Activated CD8-positive, alpha-beta T cell treated with anti-CD3 and anti-CD28 coated beads for 36 hours (primary cell): ENCODE results near the gene RGPD3. TPM values are rescaled to one million over a fixed set of nuclear protein-coding genes. Genes with fewer than 3 reads are reported as not detected.
"Not testable (repeated sequence)": the region's sequence is repeated elsewhere in the genome, so short reads cannot be mapped to it uniquely, and the experiment has no call there.

ENCODE experiments used
- ATAC-seq: fragments of 200-7000 bp; cut with Tn5 transposase; one replicate; pipeline ENCODE4 v1.10.0; 2021; ENCODE audit warnings: mild to moderate bottlenecking, moderate library complexity
- CTCF ChIA-PET: fragments of 350-600 bp; sonication (Branson Sonifier 250); formaldehyde crosslinking; loops from one replicate; lab custom pipeline; 2021; ENCODE audit warnings: antibody characterized with exemption; lab: Charles Lee
- POLR2A ChIA-PET: fragments of 350-600 bp; sonication (Branson Sonifier 250); formaldehyde crosslinking; loops from one replicate; lab custom pipeline; 2021; ENCODE audit warnings: antibody characterized with exemption; lab: Charles Lee
- DNase-seq: peaks from one replicate; pipeline ENCODE4 v3.0.0-alpha.2; 2020
- H3K27ac Mint-ChIP-seq: one replicate; pipeline ENCODE4 v1.8.0; 2021; ENCODE audit warnings: mild to moderate bottlenecking, mixed read lengths
- H3K27me3 Mint-ChIP-seq: one replicate; pipeline ENCODE4 v1.8.0; 2021; ENCODE audit warnings: mixed read lengths
- H3K36me3 Mint-ChIP-seq: one replicate; pipeline ENCODE4 v1.8.0; 2021; ENCODE audit warnings: low read depth, mixed read lengths
- H3K4me1 Mint-ChIP-seq: one replicate; pipeline ENCODE4 v1.8.0; 2021; ENCODE audit warnings: low read depth, mixed read lengths
- H3K4me3 Mint-ChIP-seq: one replicate; pipeline ENCODE4 v1.8.0; 2021; ENCODE audit warnings: mild to moderate bottlenecking, moderate library complexity, mixed read lengths
- H3K9me3 Mint-ChIP-seq: one replicate; pipeline ENCODE4 v1.8.0; 2021; ENCODE audit warnings: mixed read lengths
- intact Hi-C: fragments of 100-400 bp; cut with micrococcal nuclease; formaldehyde crosslinking; loops from one replicate; pipeline ENCODE4 v1.10.0; 2022
- total RNA-seq, 2 experiments: library from RNA; stranded (reverse); gene quantifications; one replicate each; pipeline ENCODE4 v1.2.3, GENCODE V29; 2021

RGPD3 gene
- total RNA-seq, 2 experiments from 2014 or later = 0.20 to 0.34 TPM

DNA sequence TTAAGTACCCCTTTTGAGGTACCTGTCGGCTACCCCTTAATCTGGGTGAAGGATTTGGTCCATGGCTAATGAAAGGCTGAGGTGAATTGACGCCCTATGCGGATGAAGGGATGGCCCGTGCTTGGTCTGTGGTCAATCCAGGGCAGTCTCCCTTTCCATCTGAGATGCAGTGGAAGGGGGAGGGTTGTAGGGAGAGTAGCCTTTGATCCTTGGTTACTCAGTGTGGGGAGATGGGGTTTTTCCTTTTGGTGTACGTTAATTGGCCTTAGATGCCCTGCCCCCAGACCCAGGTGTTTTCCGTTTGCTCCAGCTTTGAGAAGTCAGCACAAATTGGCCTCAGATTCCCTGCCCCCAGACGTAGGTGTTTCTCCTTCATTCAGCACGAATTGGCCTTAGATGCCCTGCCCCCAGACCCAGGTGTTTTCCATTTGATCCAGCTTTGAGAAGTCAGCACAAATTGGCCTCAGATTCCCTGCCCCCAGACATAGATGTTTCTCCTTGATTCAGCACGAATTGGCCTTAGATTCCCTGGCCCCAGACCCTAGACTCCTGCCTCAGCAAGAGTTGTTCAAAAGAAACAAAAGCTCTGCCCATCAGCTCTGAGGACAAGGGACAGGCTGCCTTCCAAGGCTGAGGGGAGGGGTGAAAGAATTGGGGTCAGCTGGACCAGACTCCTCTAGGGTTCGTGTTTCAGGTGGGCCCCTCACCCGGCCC lies 40.6 kb upstream of the RGPD3 start:
- H3K4me3 Mint-ChIP-seq, POLR2A ChIA-PET, H3K36me3 Mint-ChIP-seq, H3K27ac Mint-ChIP-seq, ATAC-seq, intact Hi-C loops, CTCF ChIA-PET, DNase-seq, H3K9me3 Mint-ChIP-seq, H3K27me3 Mint-ChIP-seq: not testable (repeated sequence)
- peaks cover 45% of the 10 kb centered on the region for H3K4me1 Mint-ChIP-seq

- Mint-ChIP-seq H3K4me3 (peak overlapping the region; percentile 47), H3K4me1 (peaks cover 30% of the 10 kb centered on the region), H3K27ac (peak overlapping the region; percentile 94)
- POLR2A ChIA-PET, H3K27me3 Mint-ChIP-seq, H3K9me3 Mint-ChIP-seq, H3K36me3 Mint-ChIP-seq, intact Hi-C loops, CTCF ChIA-PET: not testable (repeated sequence)
- DNase-seq (peak; percentile 44), ATAC-seq (peak; percentile 73)
These were observed 37.9 kb upstream of the RGPD3 start for GRCh38 chr2:106506002-106506687.

GRCh38 chr2:106504787-106505186 lies 36.6 kb upstream of the RGPD3 start:
- H3K27ac Mint-ChIP-seq, CTCF ChIA-PET, intact Hi-C loops, POLR2A ChIA-PET, ATAC-seq, H3K27me3 Mint-ChIP-seq, H3K36me3 Mint-ChIP-seq, H3K4me3 Mint-ChIP-seq, H3K9me3 Mint-ChIP-seq, DNase-seq: not testable (repeated sequence)
- peaks cover 21% of the 10 kb centered on the region for H3K4me1 Mint-ChIP-seq

- H3K36me3 Mint-ChIP-seq, ATAC-seq, H3K9me3 Mint-ChIP-seq, CTCF ChIA-PET, H3K27me3 Mint-ChIP-seq, POLR2A ChIA-PET, H3K27ac Mint-ChIP-seq, DNase-seq, intact Hi-C loops, H3K4me3 Mint-ChIP-seq: not testable (repeated sequence)
- peaks cover 21% of the 10 kb centered on the region for H3K4me1 Mint-ChIP-seq
These were observed 36.0 kb upstream of the RGPD3 start for GRCh38 chr2:106504192-106504591.

DNA sequence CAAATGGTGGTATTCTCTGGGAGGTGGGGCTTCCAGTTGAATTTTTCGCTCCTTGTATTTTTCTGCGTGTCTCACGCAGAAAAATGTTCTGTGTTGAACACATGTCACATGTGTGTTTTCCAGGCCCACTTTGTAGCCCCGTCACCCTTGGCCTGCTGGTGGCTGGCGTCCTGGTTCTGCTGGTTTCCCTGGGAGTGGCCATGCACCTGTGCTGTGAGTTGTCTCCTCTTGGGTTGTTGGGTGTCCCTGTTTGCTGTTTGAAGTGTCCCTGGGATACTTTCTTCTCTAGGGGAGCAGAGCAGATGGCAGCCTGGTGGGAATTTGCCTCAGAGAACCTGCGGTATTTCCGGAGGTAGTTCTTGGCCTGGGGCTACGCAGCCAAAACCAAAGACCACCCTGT lies 34.1 kb upstream of the RGPD3 start:
- not testable (repeated sequence) for DNase-seq

DNA sequence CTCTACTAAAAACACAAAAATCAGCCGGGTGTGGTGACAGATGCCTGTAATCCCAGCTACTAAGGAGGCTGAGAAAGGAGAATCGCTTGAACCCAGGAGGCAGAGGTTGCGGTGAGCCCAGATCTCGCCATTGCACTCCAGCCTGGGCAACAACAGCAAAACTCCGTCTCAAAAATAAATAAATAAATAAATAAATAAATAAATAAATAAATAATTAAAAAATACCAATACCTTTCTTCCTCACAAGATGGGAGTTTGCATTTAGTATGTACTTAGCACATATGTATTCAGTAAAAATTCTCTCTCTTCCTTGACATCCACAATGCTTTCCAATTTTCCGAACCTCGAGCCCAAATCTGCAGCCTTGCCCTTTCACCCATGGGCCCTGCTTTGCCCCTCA lies 32.1 kb upstream of the RGPD3 start:
- H3K9me3 Mint-ChIP-seq, ATAC-seq, intact Hi-C loops, H3K4me3 Mint-ChIP-seq, H3K27me3 Mint-ChIP-seq, H3K36me3 Mint-ChIP-seq, POLR2A ChIA-PET, H3K27ac Mint-ChIP-seq, CTCF ChIA-PET, DNase-seq: not testable (repeated sequence)
- H3K4me1 Mint-ChIP-seq = peaks cover 15% of the 10 kb centered on the region

More for the DNA sequence above, 34.1 kb upstream of the RGPD3 start:
- H3K27ac Mint-ChIP-seq, ATAC-seq, H3K4me3 Mint-ChIP-seq, H3K36me3 Mint-ChIP-seq, H3K9me3 Mint-ChIP-seq, POLR2A ChIA-PET, H3K27me3 Mint-ChIP-seq, intact Hi-C loops, CTCF ChIA-PET: not testable (repeated sequence)
- H3K4me1 Mint-ChIP-seq = peaks cover 22% of the 10 kb centered on the region

DNA sequence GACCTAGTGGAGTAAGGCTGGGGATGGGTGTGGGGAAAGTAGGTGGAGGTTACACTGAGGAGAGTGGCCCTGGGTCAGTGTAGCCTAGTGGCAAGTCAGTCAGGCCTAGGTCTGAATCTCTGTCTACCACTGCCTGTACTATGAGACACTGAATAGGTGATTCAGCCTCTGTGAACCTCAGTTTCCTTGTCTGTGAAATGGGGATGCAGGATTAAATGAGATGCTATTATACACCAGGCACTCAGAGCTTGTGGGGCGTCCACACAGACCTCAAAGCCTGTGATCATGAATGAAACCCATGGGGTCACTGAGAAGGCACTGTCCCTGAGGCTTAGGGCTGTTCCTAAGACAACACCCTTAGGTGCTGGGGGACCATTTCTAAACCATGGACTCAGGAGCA lies 30.3 kb upstream of the RGPD3 start:
- ATAC-seq = not testable (repeated sequence)

DNA sequence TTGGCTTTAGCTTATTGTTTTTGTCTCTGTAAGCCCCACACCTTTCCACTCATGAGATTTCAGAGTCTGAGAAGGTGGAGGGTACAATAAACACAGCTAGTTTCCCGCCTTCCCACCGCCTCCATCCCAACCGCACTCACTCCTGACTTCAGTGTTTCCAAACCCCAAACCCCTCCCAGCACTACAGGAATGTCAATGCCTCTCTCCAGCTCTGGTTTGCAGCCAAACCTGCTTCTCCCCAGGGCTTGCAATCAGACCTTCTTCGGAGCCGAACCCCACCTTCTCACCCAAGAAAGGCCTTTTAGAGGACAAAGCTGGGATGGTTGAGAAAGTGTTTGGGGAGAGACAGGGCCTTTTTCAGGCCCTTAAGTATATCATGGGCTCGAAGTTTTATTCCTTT lies 24.7 kb upstream of the RGPD3 start:
- CTCF ChIA-PET, H3K27me3 Mint-ChIP-seq, ATAC-seq, H3K9me3 Mint-ChIP-seq, H3K27ac Mint-ChIP-seq, intact Hi-C loops, H3K4me3 Mint-ChIP-seq, H3K36me3 Mint-ChIP-seq, POLR2A ChIA-PET, H3K4me1 Mint-ChIP-seq, DNase-seq: not testable (repeated sequence)

More for the DNA sequence above, 30.3 kb upstream of the RGPD3 start:
- DNase-seq, H3K4me3 Mint-ChIP-seq, H3K36me3 Mint-ChIP-seq, H3K4me1 Mint-ChIP-seq, POLR2A ChIA-PET, H3K27me3 Mint-ChIP-seq, H3K9me3 Mint-ChIP-seq, intact Hi-C loops, CTCF ChIA-PET, H3K27ac Mint-ChIP-seq: not testable (repeated sequence)

GRCh38 chr2:106492399-106492798 lies 24.2 kb upstream of the RGPD3 start:
- H3K4me3 Mint-ChIP-seq, H3K27ac Mint-ChIP-seq, H3K4me1 Mint-ChIP-seq, H3K36me3 Mint-ChIP-seq, DNase-seq, H3K27me3 Mint-ChIP-seq, CTCF ChIA-PET, H3K9me3 Mint-ChIP-seq, intact Hi-C loops, ATAC-seq, POLR2A ChIA-PET: not testable (repeated sequence)

DNA sequence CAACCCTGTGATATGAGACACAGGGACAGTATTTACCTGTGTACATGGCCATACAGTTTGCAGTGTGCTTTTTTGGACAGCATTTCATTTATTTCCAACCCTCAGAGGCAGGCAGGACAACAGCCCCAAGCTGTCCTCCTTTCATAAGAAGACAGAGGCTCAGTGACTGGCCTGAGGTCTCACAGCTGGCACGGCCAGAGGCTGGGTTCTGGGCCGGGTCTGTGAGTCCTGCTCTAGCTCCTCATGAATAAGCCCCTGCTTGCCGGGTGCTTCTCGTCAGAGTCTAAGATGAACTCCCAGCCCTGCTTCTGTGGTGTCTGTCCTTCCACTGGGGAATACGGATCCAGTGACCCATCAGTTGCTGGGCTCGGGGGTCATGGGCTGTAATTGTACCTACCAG lies 21.5 kb upstream of the RGPD3 start:
- H3K27ac Mint-ChIP-seq, CTCF ChIA-PET, POLR2A ChIA-PET, ATAC-seq, H3K27me3 Mint-ChIP-seq, DNase-seq, H3K4me1 Mint-ChIP-seq, intact Hi-C loops, H3K9me3 Mint-ChIP-seq, H3K36me3 Mint-ChIP-seq, H3K4me3 Mint-ChIP-seq: not testable (repeated sequence)

GRCh38 chr2:106487386-106488191 lies 19.4 kb upstream of the RGPD3 start:
- not testable (repeated sequence) for H3K27ac Mint-ChIP-seq, H3K4me1 Mint-ChIP-seq

More at GRCh38 chr2:106487386-106488191, 19.4 kb upstream of the RGPD3 start:
- POLR2A ChIA-PET, H3K36me3 Mint-ChIP-seq, DNase-seq, H3K9me3 Mint-ChIP-seq, intact Hi-C loops, H3K27me3 Mint-ChIP-seq, CTCF ChIA-PET: not testable (repeated sequence)
- H3K4me3 Mint-ChIP-seq = peak overlapping the region; percentile 2
- ATAC-seq = peak; percentile 38
